Measurements from ENCODE around the gene SS18L1.
"Not testable (repeated sequence)": the region's sequence is repeated elsewhere in the genome, so short reads cannot be mapped to it uniquely, and the experiment has no call there.

The SS18L1 gene

GRCh38 chr20:62138912-62139311, 4.7 kb upstream of the SS18L1 start:
- Mint-ChIP-seq H3K4me3 (no peak overlapping the region), H3K4me1 (peaks cover 32% of the 10 kb centered on the region)

GRCh38 chr20:62139636-62140035, 3.9 kb upstream of the SS18L1 start:
- H3K27me3 Mint-ChIP-seq, result no peaks in the 10 kb centered on the region
- peaks cover 61% of the 10 kb centered on the region for H3K36me3 Mint-ChIP-seq (ENCODE audit: low read depth)
- peak overlapping the region; percentile 80 for H3K27ac Mint-ChIP-seq
- no peak overlapping the region for H3K4me3 Mint-ChIP-seq
- ATAC-seq (no peak), DNase-seq (no peak)
- peaks cover 33% of the 10 kb centered on the region for H3K4me1 Mint-ChIP-seq
- no peaks in the 10 kb centered on the region for H3K9me3 Mint-ChIP-seq

More at GRCh38 chr20:62138912-62139311, 4.7 kb upstream of the SS18L1 start:
- Mint-ChIP-seq H3K27ac (peak overlapping the region; percentile 67), H3K9me3 (no peaks in the 10 kb centered on the region), H3K36me3 (ENCODE audit: low read depth) (peaks cover 63% of the 10 kb centered on the region), H3K27me3 (no peaks in the 10 kb centered on the region)
- DNase-seq (no peak), ATAC-seq (no peak)

- Mint-ChIP-seq H3K4me1 (peaks cover 43% of the 10 kb centered on the region), H3K9me3 (no peaks in the 10 kb centered on the region)
Measured at GRCh38 chr20:62141043-62141396, 2.5 kb upstream of the SS18L1 start.

GRCh38 chr20:62141397-62142251, 1.9 kb upstream of the SS18L1 start:
- peaks cover 52% of the 10 kb centered on the region for H3K36me3 Mint-ChIP-seq (ENCODE audit: low read depth)
- H3K4me3 Mint-ChIP-seq, result peak overlapping the region; percentile 89
- ATAC-seq, result peak; percentile 44
- H3K4me1 Mint-ChIP-seq, result peaks cover 47% of the 10 kb centered on the region
- H3K9me3 Mint-ChIP-seq, result no peaks in the 10 kb centered on the region
- H3K27ac Mint-ChIP-seq, result peak overlapping the region; percentile 90
- DNase-seq, result peak; percentile 39
- H3K27me3 Mint-ChIP-seq, result no peaks in the 10 kb centered on the region

More at GRCh38 chr20:62141043-62141396, 2.5 kb upstream of the SS18L1 start:
- ATAC-seq, result no peak
- no peak for DNase-seq
- peaks cover 58% of the 10 kb centered on the region for H3K36me3 Mint-ChIP-seq (ENCODE audit: low read depth)
- H3K27me3 Mint-ChIP-seq, result no peaks in the 10 kb centered on the region
- peak overlapping the region; percentile 90 for H3K27ac Mint-ChIP-seq
- peak overlapping the region; percentile 89 for H3K4me3 Mint-ChIP-seq

- peak overlapping the region; percentile 90 for H3K27ac Mint-ChIP-seq
- ATAC-seq (peak; percentile 3), DNase-seq (peak; percentile 14)
- peak overlapping the region; percentile 89 for H3K4me3 Mint-ChIP-seq
- no peaks in the 10 kb centered on the region for H3K27me3 Mint-ChIP-seq
- H3K4me1 Mint-ChIP-seq, result peaks cover 45% of the 10 kb centered on the region
- peaks cover 45% of the 10 kb centered on the region for H3K36me3 Mint-ChIP-seq (ENCODE audit: low read depth)
- no peaks in the 10 kb centered on the region for H3K9me3 Mint-ChIP-seq
Measured at GRCh38 chr20:62142252-62143080, 1.1 kb upstream of the SS18L1 start.

GRCh38 chr20:62143957-62144825, 622 bp downstream of the SS18L1 start:
- peaks cover 42% of the 10 kb centered on the region for H3K4me1 Mint-ChIP-seq
- DNase-seq (peak; percentile 70), ATAC-seq (peak; percentile 33)

GRCh38 chr20:62145688-62146018, 2.1 kb downstream of the SS18L1 start:
- DNase-seq, result no peak
- Mint-ChIP-seq H3K27ac (no peak overlapping the region), H3K36me3 (ENCODE audit: low read depth) (peaks cover 21% of the 10 kb centered on the region), H3K4me3 (no peak overlapping the region), H3K27me3 (no peaks in the 10 kb centered on the region), H3K9me3 (no peaks in the 10 kb centered on the region), H3K4me1 (peaks cover 34% of the 10 kb centered on the region)
- ATAC-seq, result no peak

More at GRCh38 chr20:62143957-62144825, 622 bp downstream of the SS18L1 start:
- H3K36me3 Mint-ChIP-seq (ENCODE audit: low read depth), result peaks cover 30% of the 10 kb centered on the region
- no peaks in the 10 kb centered on the region for H3K9me3 Mint-ChIP-seq
- H3K27me3 Mint-ChIP-seq, result no peaks in the 10 kb centered on the region
- H3K4me3 Mint-ChIP-seq, result peak overlapping the region; percentile 83
- H3K27ac Mint-ChIP-seq, result peak overlapping the region; percentile 42

- Mint-ChIP-seq H3K27ac (no peak overlapping the region), H3K4me1 (peaks cover 29% of the 10 kb centered on the region), H3K36me3 (ENCODE audit: low read depth) (peaks cover 18% of the 10 kb centered on the region), H3K4me3 (no peak overlapping the region), H3K27me3 (no peaks in the 10 kb centered on the region), H3K9me3 (no peaks in the 10 kb centered on the region)
- ATAC-seq, result no peak
- DNase-seq, result no peak
Measured at GRCh38 chr20:62146019-62146755, 2.6 kb downstream of the SS18L1 start.

GRCh38 chr20:62147125-62147524, 3.6 kb downstream of the SS18L1 start:
- H3K4me1 Mint-ChIP-seq, result peaks cover 19% of the 10 kb centered on the region
- no peaks in the 10 kb centered on the region for H3K27me3 Mint-ChIP-seq

GRCh38 chr20:62147528-62147927, 4.0 kb downstream of the SS18L1 start:
- Mint-ChIP-seq H3K36me3 (ENCODE audit: low read depth) (peaks cover 15% of the 10 kb centered on the region), H3K27me3 (no peaks in the 10 kb centered on the region), H3K27ac (no peak overlapping the region)

More at GRCh38 chr20:62147125-62147524, 3.6 kb downstream of the SS18L1 start:
- Mint-ChIP-seq H3K36me3 (ENCODE audit: low read depth) (peaks cover 15% of the 10 kb centered on the region), H3K27ac (no peak overlapping the region), H3K9me3 (no peaks in the 10 kb centered on the region), H3K4me3 (no peak overlapping the region)
- no peak for DNase-seq
- ATAC-seq, result no peak

GRCh38 chr20:62148383-62148782, 4.8 kb downstream of the SS18L1 start:
- H3K27me3 Mint-ChIP-seq, ATAC-seq: not testable (repeated sequence)
- H3K36me3 Mint-ChIP-seq (ENCODE audit: low read depth), result peaks cover 24% of the 10 kb centered on the region

More at GRCh38 chr20:62147528-62147927, 4.0 kb downstream of the SS18L1 start:
- Mint-ChIP-seq H3K4me1 (peaks cover 17% of the 10 kb centered on the region), H3K4me3 (no peak overlapping the region), H3K9me3 (no peaks in the 10 kb centered on the region)
- ATAC-seq (no peak), DNase-seq (no peak)

GRCh38 chr20:62148908-62149314, 5.3 kb downstream of the SS18L1 start:
- H3K4me3 Mint-ChIP-seq, result no peak overlapping the region
- no peaks in the 10 kb centered on the region for H3K27me3 Mint-ChIP-seq
- H3K27ac Mint-ChIP-seq, result no peak overlapping the region

More at GRCh38 chr20:62148383-62148782, 4.8 kb downstream of the SS18L1 start:
- H3K4me1 Mint-ChIP-seq, result peaks cover 17% of the 10 kb centered on the region
- H3K9me3 Mint-ChIP-seq, H3K27ac Mint-ChIP-seq, H3K4me3 Mint-ChIP-seq, DNase-seq: not testable (repeated sequence)

GRCh38 chr20:62149532-62150309, 6.2 kb downstream of the SS18L1 start:
- Mint-ChIP-seq H3K36me3 (ENCODE audit: low read depth) (peaks cover 33% of the 10 kb centered on the region), H3K27ac (no peak overlapping the region), H3K27me3 (no peaks in the 10 kb centered on the region), H3K4me1 (peaks cover 13% of the 10 kb centered on the region), H3K4me3 (no peak overlapping the region), H3K9me3 (peaks cover 4% of the 10 kb centered on the region)
- no peak for ATAC-seq
- no peak for DNase-seq

More at GRCh38 chr20:62148908-62149314, 5.3 kb downstream of the SS18L1 start:
- ATAC-seq (no peak), DNase-seq (no peak)
- Mint-ChIP-seq H3K4me1 (peaks cover 17% of the 10 kb centered on the region), H3K9me3 (peaks cover 4% of the 10 kb centered on the region), H3K36me3 (ENCODE audit: low read depth) (peaks cover 29% of the 10 kb centered on the region)
